GM21526 (cell line): ENCODE results near the gene MTRF1.
"Not testable (repeated sequence)": the region's sequence is repeated elsewhere in the genome, so short reads cannot be mapped to it uniquely, and the experiment has no call there.

Experiments
- ATAC-seq: cut with Tn5 transposase; IDR thresholded peaks from one replicate; pipeline ENCODE4 v1.9.1; 2021; ENCODE audit warnings: moderate library complexity; ENCODE audit not compliant: unreplicated experiment, low FRiP score

The MTRF1 gene

GRCh38 chr13:41284512-41285288 lies 21.3 kb upstream of the MTRF1 start:
- ATAC-seq, result no peak

GRCh38 chr13:41282129-41282571 lies 18.8 kb upstream of the MTRF1 start:
- no peak for ATAC-seq

- not testable (repeated sequence) for ATAC-seq
Measured at GRCh38 chr13:41279156-41279555, 15.8 kb upstream of the MTRF1 start.

- ATAC-seq, result no peak
Measured at GRCh38 chr13:41276824-41277223, 13.4 kb upstream of the MTRF1 start.

GRCh38 chr13:41274881-41275280 lies 11.5 kb upstream of the MTRF1 start:
- no peak for ATAC-seq

- ATAC-seq, result no peak
Measured at GRCh38 chr13:41273831-41274441, 10.6 kb upstream of the MTRF1 start.

GRCh38 chr13:41271456-41272285 lies 8.3 kb upstream of the MTRF1 start:
- no peak for ATAC-seq

GRCh38 chr13:41268764-41269163 lies 5.4 kb upstream of the MTRF1 start:
- no peak for ATAC-seq

- no peak for ATAC-seq
Measured at GRCh38 chr13:41267106-41267505, 3.7 kb upstream of the MTRF1 start.

GRCh38 chr13:41259875-41260501 lies 3.4 kb downstream of the MTRF1 start:
- ATAC-seq, result no peak

- ATAC-seq, result no peak
Measured at GRCh38 chr13:41257535-41257934, 5.8 kb downstream of the MTRF1 start.

GRCh38 chr13:41254902-41255301 lies 8.5 kb downstream of the MTRF1 start:
- ATAC-seq, result no peak

- ATAC-seq, result no peak
Measured at GRCh38 chr13:41250993-41251392, 12.4 kb downstream of the MTRF1 start.

GRCh38 chr13:41246969-41247680 lies 16.3 kb downstream of the MTRF1 start:
- ATAC-seq, result no peak

GRCh38 chr13:41244556-41244955 lies 18.8 kb downstream of the MTRF1 start:
- ATAC-seq, result no peak

GRCh38 chr13:41241626-41242025 lies 21.8 kb downstream of the MTRF1 start:
- no peak for ATAC-seq

- ATAC-seq, result no peak
Measured at GRCh38 chr13:41236369-41236768, 27.0 kb downstream of the MTRF1 start.

GRCh38 chr13:41232578-41233480 lies 30.5 kb downstream of the MTRF1 start:
- ATAC-seq, result no peak

GRCh38 chr13:41231786-41232185 lies 31.6 kb downstream of the MTRF1 start:
- no peak for ATAC-seq
